Stimulated activated CD4-positive, alpha-beta T cell treated with anti-CD3 and anti-CD28 coated beads, Interleukin-12 subunit alpha, Interleukin-12 subunit beta, amount 100 ng/mL, for 48 hours (primary cell): ENCODE results near the gene FAM217B.

Experiments used
- DNase-seq, 3 donors: peaks; one replicate each; pipeline ENCODE4 v3.0.0-alpha.2; 2020; ENCODE audit warnings: low read depth in 2 of 3, low spot score in 1 of 3

FAM217B gene

DNA sequence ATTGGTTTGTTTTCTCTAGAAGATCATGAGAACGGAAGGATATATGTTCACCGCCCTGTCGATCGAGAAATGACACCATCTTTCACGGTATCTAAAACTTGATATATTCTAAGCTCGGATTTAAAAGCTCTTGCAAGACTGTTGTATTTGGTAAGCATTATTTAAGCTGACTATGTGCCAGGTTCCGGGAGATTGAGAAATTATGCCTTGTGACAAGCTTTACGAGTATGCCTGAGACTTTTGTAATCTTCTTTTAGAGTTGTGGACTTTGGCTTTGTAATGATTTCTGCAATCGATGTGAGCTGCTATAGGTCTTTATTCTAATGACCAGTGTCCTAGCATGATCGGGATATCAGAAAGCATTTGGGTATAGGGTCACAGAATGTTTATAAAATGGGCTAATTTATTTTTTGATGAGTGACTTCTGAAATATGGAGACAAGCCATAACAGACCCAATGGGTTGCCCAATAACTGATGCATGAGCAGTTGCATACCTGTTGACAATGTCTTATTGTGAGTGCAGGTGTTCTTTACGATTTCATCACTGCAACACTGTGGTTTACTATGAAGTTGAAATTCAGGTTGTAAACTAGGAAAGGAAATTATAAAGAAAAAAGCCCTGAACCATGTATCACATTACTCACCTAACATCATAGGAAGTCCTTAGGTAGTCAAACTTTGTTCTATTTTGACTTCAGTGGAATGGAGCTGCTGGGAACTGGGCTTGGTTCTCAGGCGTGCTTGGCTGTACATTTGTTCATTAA, 32.0 kb downstream of the FAM217B start:
- no peak for DNase-seq

DNA sequence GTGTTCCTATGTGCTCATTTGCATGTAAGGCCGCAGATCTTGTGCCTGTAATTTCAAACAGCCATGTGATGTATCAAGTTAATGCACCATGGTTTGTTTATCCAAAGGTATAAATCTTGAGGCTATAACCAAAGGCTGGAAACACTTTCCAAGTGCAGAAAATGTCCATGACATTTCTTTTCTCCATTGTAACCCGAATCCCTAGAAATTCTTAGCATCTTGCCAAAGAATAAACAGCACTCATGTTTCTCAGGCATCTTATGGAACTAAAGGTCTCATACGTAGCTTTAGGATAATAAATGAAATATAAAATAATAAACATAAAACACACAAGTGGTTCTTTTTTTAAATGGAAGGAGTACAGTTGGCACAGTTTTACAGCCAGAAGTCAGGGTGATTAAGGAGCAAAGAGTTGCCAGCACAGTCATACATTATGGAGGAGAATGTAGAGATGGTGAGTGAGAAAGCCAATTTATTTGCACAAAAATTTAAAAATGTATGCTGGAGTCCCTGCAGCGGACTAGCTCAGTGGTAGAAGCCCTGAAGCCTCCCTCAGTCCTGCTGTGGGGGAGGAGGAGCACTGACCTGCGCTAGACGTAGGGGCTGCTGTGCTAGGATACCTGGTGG, 36.1 kb downstream of the FAM217B start:
- DNase-seq: no peak

DNA sequence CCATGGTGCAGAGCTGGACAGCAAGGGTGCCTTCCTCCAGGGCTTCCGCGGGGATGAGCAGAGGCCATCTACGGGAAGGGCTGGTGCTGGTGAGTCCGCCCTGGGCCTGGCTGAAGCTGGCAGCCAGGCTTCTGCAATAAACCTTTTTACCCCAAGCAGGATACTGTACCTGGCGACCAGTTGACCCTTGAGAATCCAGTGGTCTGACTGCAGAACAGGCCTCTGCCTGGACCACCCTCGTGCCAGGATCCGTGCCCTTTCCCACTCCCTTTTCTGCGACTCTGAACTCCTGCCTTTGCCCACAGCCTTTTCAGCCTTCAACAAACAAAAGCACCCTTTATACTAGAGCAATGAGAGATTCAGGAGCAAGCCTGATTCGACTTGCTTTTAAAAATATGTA, 36.9 kb downstream of the FAM217B start:
- DNase-seq: no peak

DNA sequence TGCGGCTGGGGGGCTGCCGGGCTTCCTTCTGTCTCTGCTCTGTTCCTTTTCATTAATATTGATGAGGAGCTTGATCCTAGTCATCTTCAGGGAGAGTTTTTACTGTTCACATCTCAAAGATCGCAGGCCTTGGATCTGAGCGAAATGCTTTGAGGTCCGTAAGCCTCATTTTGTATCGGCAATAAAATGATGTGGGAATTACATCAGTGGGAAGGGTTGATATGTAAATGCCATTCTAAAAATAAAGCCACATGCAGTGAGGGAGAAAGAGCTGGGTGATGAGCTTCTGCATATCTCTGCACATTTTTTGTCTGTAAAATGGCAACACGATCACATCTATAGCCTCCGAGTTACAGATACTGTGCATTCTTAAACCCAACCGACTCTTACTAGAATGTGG, 42.9 kb downstream of the FAM217B start:
- DNase-seq: no peak

DNA sequence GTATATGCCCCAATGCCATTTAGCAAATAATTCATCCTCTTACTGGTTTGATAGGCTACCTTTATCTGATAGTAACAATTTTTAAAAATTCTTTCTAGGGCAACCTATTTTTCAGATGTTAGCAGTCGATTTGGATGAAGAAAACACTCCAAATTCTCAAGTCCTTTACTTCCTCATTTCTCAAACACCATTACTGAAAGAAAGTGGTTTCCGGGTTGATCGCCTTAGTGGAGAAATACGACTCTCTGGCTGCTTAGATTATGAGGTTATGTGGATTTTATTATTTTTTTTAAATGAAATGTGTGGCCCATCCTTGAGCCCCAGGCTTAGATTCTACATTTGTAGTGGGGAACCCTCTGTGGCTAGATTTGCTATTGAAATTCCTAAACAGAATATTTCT, 44.4 kb downstream of the FAM217B start:
- no peak for DNase-seq

DNA sequence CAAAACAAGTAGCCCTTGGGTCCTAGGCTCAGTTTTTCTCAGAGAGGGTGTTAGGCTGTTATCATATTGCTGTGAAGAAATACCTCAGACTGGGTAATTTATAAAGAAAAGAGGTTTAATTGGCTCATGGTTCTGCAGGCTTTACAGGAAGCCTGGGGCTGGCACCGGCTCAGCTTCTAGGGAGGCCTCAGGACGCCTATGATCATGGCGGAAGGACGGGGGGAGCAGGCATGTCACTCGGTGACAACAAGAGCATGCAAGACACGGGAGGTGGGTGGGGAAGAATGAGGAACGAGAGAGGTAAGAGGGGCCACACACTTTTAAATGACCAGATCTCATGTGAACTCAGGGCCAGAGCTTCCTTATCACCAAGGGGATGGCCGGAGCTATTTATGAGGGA, 45.0 kb downstream of the FAM217B start:
- no peak for DNase-seq

DNA sequence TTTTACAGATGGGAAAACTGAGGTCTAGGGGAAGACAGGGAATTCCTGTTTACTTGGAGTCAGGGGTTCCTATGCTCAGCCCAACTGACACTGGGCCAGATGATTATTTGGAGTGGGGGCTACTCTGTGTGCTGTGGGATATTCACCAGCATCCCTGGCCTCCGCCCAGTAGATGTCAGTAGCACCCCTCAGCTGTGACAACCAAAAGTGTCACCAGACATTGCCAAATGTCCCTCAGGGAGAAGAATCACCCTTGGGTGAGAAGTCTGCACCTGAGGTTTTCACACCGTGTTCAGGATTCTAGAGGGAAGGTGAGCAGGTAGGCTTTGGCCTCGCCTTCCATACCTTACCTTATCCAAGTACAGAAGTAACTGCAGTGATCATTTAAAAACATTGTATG, 45.7 kb downstream of the FAM217B start:
- DNase-seq: no peak

DNA sequence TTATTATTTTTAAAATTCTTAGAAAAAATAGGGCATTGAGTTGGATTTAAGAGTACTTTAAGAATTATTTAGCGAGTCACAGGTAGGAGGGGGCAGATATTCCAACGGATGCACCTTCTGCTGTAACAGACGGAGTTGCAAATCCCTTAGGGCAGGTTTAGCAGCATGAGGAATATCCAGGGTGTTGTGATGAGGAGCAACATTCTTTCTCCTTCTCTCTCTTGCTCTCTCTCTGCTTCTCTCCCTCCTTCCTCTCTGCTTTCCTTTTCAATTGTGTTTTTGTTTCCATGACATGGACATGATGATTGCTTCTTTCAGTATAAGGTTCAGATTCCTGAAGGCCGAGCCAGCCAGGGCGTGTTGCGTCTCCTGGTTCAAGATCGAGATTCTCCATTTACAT, 46.9 kb downstream of the FAM217B start:
- no peak for DNase-seq

DNA sequence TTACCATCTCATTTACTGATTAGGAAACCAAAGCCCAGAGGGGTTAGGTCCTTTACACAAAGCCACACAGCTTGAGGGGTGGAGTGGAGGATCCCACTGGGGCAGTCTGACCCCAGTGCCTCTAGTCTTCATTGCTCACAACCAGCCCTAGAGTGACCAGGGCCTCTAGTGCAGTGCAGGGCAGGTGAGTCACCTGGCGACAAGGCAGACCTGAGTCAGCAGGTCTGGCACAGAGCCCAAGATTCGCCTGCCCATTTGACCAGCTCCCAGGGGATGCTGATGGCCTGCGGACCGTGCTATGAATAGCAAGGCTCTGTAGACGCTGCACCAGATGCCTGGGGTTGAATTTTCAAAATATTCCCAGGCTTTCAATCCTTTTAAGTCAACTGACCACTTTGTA, 48.0 kb downstream of the FAM217B start:
- no peak for DNase-seq

DNA sequence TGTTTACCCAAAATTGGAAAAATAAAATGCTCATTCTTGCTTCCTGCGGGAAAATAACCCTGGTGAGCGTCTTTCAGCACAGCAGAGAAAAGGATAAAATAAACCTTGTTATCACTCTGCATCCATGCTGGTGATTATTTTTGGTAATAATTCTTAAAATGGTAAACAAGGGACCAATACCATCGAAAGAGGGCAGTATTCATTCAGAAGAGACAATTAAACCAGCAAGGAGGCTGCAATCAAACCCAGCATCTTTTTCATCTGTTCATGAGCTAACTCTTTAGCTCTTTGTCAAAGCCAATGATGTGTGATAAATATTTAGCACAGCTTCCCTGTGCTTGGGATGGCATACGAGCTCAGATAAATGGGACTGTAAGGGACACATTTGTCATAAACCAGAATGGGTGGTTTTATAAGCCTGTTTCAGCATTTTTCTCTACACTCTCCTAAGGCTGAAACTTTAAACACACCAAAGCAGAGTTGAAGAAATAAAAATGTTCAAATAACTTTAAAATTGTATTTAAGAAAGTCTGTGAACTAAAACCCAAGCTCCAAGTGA, 52.4 kb downstream of the FAM217B start:
- DNase-seq: no peak

DNA sequence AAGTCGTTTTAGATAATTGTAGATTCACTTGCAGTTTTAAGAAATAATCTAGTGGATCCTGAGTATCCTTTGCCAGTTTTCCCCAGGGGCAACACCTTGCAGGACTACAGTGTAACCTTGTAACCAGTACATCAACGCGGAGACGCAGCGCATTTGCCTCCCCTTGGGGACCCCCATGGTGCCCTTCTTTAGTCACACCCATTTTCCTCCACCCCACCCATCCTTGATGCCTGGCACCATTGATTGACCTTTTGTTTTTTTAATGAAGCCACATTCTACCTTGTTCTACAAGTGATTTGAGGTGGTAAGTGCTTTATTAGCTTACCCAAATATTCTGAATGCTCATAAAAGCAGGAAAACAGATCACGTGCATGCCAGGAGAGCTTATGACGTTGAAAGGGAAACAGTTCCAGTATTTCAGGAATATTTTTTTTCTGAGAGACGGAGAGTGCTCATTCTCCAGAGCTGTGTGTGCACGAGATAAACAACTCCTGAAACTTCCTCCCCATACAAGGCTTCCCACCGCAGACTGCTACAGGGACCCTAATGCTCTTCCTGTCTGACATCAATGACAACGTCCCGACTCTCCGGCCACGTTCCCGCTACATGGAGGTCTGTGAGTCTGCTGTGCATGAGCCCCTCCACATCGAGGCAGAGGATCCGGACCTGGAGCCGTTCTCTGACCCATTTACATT, 53.7 kb downstream of the FAM217B start:
- DNase-seq: no peak

DNA sequence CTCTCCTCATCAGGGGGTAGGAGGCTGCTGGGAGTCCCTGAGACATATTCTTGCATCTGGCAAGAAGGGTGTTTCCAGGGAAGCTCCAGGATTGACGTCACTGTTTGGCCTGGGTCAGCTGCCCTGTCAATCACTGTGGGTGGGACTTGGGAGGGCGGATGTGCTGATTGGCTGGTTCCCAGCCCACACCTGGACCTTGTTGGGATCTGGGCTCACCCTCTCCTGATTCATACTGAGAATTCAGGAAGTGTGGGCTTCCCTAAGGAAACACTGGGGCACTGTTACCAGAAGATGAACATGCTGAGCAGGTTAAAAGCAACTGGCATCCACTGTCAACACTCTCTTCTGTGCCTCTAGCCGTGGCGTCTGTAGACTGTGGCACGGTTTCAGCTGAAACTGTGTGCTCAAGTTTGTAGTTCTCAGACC, 54.5 kb downstream of the FAM217B start:
- no peak for DNase-seq

DNA sequence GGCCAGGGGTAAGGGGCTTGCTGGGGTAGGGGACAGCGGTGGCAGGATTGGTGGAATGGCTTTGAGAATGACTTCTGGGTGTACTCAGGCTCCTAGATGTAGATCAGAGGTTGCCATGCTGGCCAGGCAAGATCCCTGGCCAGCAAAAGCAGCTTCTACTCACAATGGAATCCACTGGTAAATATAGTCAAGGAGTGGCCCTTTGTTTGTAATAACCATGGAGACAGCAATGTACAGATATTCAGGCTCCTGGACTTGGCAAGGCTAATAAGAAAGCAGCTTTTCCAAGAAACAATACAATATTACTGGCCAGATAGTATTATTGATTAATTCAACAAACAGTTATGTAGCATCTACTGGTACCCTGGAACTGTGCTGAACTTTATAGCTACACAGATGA, 55.9 kb downstream of the FAM217B start:
- no peak for DNase-seq

DNA sequence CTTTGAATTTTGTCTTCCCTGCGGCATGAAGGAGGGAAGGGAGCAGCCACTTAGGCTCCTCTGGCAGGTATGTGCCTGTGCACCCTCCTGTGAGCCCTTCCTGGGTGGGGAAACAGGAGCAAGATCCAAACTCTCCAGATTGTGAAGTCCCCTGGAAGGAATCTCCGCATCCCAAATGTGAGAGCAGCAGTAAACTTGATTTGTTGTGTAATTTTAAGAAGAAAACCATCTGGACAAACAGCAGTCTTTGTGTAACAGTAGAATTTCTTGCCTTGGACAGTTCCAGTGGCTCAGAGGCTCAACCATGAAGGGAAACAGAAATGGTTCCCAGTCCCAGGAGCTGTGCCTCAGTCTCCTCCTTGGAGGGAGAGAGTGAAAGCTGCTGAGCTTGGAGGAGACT, 57.7 kb downstream of the FAM217B start:
- no peak for DNase-seq
